ENCODE data around the gene ANKMY2.

DNA sequence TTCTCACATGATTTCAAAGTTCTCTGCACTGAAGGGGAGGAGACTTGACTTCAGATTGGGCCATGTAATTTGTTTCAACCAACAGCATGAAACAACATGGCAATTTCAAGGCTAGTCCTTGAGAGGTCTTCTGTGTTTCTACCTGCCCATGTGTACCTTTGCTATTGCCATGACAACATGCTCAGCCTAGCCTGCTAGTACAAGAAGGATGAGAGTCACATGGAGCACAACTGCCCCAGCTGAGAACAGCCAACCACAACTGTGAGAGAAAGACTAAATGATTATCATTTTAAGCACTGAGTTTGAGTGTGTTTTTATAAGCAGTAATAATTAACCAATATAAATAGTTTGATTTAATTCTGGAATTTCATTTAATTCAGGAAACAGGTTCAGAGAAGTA, 41.9 kb downstream of the ANKMY2 start:
- no peak for TF ChIP-seq POLR2A (IDR thresholded peaks at IDR 0.05)
- TF ChIP-seq, protein P1, sequence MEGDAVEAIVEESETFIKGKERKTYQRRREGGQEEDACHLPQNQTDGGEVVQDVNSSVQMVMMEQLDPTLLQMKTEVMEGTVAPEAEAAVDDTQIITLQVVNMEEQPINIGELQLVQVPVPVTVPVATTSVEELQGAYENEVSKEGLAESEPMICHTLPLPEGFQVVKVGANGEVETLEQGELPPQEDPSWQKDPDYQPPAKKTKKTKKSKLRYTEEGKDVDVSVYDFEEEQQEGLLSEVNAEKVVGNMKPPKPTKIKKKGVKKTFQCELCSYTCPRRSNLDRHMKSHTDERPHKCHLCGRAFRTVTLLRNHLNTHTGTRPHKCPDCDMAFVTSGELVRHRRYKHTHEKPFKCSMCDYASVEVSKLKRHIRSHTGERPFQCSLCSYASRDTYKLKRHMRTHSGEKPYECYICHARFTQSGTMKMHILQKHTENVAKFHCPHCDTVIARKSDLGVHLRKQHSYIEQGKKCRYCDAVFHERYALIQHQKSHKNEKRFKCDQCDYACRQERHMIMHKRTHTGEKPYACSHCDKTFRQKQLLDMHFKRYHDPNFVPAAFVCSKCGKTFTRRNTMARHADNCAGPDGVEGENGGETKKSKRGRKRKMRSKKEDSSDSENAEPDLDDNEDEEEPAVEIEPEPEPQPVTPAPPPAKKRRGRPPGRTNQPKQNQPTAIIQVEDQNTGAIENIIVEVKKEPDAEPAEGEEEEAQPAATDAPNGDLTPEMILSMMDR (IDR thresholded peaks at IDR 0.05), result no peak
